Stomach (tissue), 4 donors: ENCODE results near the gene SACM1L.

ENCODE experiments used
- EP300 ChIP-seq: sonication (generic); formaldehyde crosslinking; IDR thresholded peaks from one replicate; pipeline ENCODE4 v1.6.1; 2017; ENCODE audit warnings: antibody characterized with exemption
- POLR2A ChIP-seq, 4 donors: fragments of 450-650 bp; IDR thresholded peaks; one replicate each; pipeline ENCODE4 v1.6.1; 2016; ENCODE audit warnings: antibody characterized with exemption in 4 of 4, control low read depth in 2 of 4, mild to moderate bottlenecking in 1 of 4, moderate library complexity in 1 of 4
- POLR2AphosphoS5 ChIP-seq, 3 donors: sonication (generic); formaldehyde crosslinking; IDR thresholded peaks; one replicate each; pipeline ENCODE4 v1.6.1; 2016; ENCODE audit warnings: antibody characterized with exemption in 3 of 3
- TF ChIP-seq, protein P1 (sequence below), 7 experiments: fragments of 450-650 bp in 4 of 7; fragments of 200-600 bp in 3 of 7; sonication (generic) in 3 of 7; IDR thresholded peaks; one replicate each; pipeline ENCODE4 v1.5.1; 2016 to 2019; ENCODE audit warnings: antibody characterized with exemption in 7 of 7, control low read depth in 2 of 7, mild to moderate bottlenecking in 1 of 7

DNA sequence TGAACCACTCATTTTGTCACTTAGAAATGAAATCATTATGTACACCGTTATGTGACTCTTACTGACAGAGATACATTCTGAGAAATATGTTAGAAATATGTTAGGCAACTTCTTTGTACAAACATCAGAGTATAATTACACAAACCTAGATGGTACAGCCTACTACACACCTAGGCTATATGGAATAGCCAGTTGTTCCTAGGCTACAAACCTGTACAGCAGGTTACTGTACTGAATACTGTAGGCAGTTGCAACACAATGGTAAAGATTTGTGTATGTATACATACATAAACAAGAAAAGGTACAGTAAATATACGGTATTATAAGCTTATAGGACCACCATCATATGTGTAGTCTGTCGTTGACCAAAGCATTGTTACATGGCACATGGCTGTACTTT lies 3.7 kb downstream of the SACM1L start:
- no peak for TF ChIP-seq POLR2A (IDR thresholded peaks at IDR 0.05)
- TF ChIP-seq, protein P1, sequence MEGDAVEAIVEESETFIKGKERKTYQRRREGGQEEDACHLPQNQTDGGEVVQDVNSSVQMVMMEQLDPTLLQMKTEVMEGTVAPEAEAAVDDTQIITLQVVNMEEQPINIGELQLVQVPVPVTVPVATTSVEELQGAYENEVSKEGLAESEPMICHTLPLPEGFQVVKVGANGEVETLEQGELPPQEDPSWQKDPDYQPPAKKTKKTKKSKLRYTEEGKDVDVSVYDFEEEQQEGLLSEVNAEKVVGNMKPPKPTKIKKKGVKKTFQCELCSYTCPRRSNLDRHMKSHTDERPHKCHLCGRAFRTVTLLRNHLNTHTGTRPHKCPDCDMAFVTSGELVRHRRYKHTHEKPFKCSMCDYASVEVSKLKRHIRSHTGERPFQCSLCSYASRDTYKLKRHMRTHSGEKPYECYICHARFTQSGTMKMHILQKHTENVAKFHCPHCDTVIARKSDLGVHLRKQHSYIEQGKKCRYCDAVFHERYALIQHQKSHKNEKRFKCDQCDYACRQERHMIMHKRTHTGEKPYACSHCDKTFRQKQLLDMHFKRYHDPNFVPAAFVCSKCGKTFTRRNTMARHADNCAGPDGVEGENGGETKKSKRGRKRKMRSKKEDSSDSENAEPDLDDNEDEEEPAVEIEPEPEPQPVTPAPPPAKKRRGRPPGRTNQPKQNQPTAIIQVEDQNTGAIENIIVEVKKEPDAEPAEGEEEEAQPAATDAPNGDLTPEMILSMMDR (IDR thresholded peaks at IDR 0.05): no peak
- TF ChIP-seq POLR2AphosphoS5 (IDR thresholded peaks at IDR 0.05): no peak
- no peak for TF ChIP-seq EP300
